B cell (primary cell): ENCODE results near the gene ARHGAP29. TPM values are rescaled to one million over a fixed set of nuclear protein-coding genes. Genes with fewer than 3 reads are reported as not detected.

ENCODE experiments used
- ATAC-seq: fragments of 200-7000 bp; cut with Tn5 transposase; one replicate; pipeline ENCODE4 v1.10.0; 2021; ENCODE audit warnings: low read depth, mild to moderate bottlenecking, moderate number of reproducible peaks, moderate library complexity
- CTCF ChIA-PET: fragments of 350-600 bp; sonication (Branson Sonifier 250); formaldehyde crosslinking; loops from one replicate; lab custom pipeline; 2021; ENCODE audit warnings: antibody characterized with exemption, inconsistent platforms; lab: Charles Lee
- POLR2A ChIA-PET: fragments of 350-600 bp; sonication (Branson Sonifier 250); formaldehyde crosslinking; loops from one replicate; lab custom pipeline; 2021; ENCODE audit warnings: antibody characterized with exemption; lab: Charles Lee
- DNase-seq: peaks from one replicate; pipeline ENCODE4 v3.0.0; 2013
- H2AFZ ChIP-seq: 2 replicates; pipeline ENCODE4 v1.6.1; 2012; ENCODE audit warnings: mild to moderate bottlenecking, low read depth, low read length; ENCODE audit not compliant: insufficient read depth, poor library complexity, severe bottlenecking
- H3K27ac ChIP-seq, 2 donors: 1 replicate in 1 of 2; 2 replicates in 1 of 2; pipeline ENCODE4 v1.5.1; 2012 to 2013; ENCODE audit warnings: low read length in 2 of 2, mild to moderate bottlenecking in 2 of 2, moderate library complexity in 1 of 2
- H3K27me3 ChIP-seq, 4 experiments: fragments of 200-600 bp in 1 of 4; sonication (generic) in 1 of 4; replicated peaks in 1 of 4; 1 replicate in 2 of 4; 2 replicates in 2 of 4; pipeline versions ENCODE4 v1.6.1 to v1.7.0; 2013 to 2016; ENCODE audit warnings: low read length in 3 of 4, mild to moderate bottlenecking in 2 of 4, mixed read lengths in 1 of 4, moderate library complexity in 1 of 4; ENCODE audit not compliant: insufficient read depth in 4 of 4, control insufficient read depth in 3 of 4; ENCODE audit errors: control extremely low read depth in 1 of 4
- H3K36me3 ChIP-seq, 2 experiments: replicated peaks in 1 of 2; 1 replicate in 1 of 2; 2 replicates in 1 of 2; pipeline versions ENCODE4 v1.6.1 to v1.7.1; 2013; ENCODE audit warnings: low read length in 1 of 2; ENCODE audit not compliant: insufficient read depth in 2 of 2, control insufficient read depth in 1 of 2; ENCODE audit errors: control extremely low read depth in 1 of 2, extremely low read depth in 1 of 2
- H3K4me1 ChIP-seq, 2 donors: fragments of 200-600 bp in 1 of 2; sonication (generic) in 1 of 2; 1 replicate in 1 of 2; 2 replicates in 1 of 2; pipeline versions ENCODE4 v1.5.1 to v1.6.1; 2013 to 2017; ENCODE audit warnings: low read length in 2 of 2; ENCODE audit not compliant: control insufficient read depth in 2 of 2, insufficient read depth in 2 of 2
- H3K4me2 ChIP-seq: replicated peaks from 2 replicates; pipeline ENCODE3; 2012; ENCODE audit warnings: mild to moderate bottlenecking, low read depth, low read length; ENCODE audit not compliant: poor library complexity, severe bottlenecking
- H3K4me3 ChIP-seq, 5 experiments: fragments of 200-600 bp in 1 of 5; sonication (generic) in 1 of 5; 1 replicate in 3 of 5; 2 replicates in 2 of 5; pipeline versions ENCODE4 v1.5.1 to v1.7.0; 2011 to 2016; ENCODE audit warnings: low read length in 4 of 5, mild to moderate bottlenecking in 4 of 5, low read depth in 2 of 5, control low read depth in 1 of 5, moderate library complexity in 1 of 5; ENCODE audit not compliant: insufficient read depth in 1 of 5; ENCODE audit errors: control extremely low read depth in 1 of 5, extremely low read depth in 1 of 5
- H3K79me2 ChIP-seq: fragments of 200-600 bp; sonication (generic); one replicate; pipeline ENCODE4 v1.6.0; 2016; ENCODE audit warnings: low read length; ENCODE audit not compliant: control insufficient read depth, insufficient read depth
- H3K9ac ChIP-seq: fragments of 200-600 bp; sonication (generic); 2 replicates; pipeline ENCODE4 v1.6.1; 2017; ENCODE audit warnings: mild to moderate bottlenecking, low read length, moderate library complexity
- H3K9me3 ChIP-seq, 3 donors: one replicate each; pipeline versions ENCODE4 v1.6.1 to v1.7.1; 2013; ENCODE audit warnings: low read length in 2 of 3; ENCODE audit not compliant: control insufficient read depth in 2 of 3, insufficient read depth in 1 of 3; ENCODE audit errors: control extremely low read depth in 1 of 3
- H4K20me1 ChIP-seq: 2 replicates; pipeline ENCODE4 v1.6.0; 2012; ENCODE audit warnings: mild to moderate bottlenecking, low read length; ENCODE audit not compliant: insufficient read depth, control insufficient read depth, poor library complexity, severe bottlenecking
- H3K27ac Mint-ChIP-seq: one replicate; pipeline ENCODE4 v1.8.0; 2021; ENCODE audit warnings: mixed read lengths
- H3K27me3 Mint-ChIP-seq: one replicate; pipeline ENCODE4 v1.8.0; 2021; ENCODE audit warnings: mixed read lengths
- H3K4me1 Mint-ChIP-seq: one replicate; pipeline ENCODE4 v1.8.0; 2021; ENCODE audit warnings: mixed read lengths
- H3K4me3 Mint-ChIP-seq: one replicate; pipeline ENCODE4 v1.8.0; 2021; ENCODE audit warnings: mixed read lengths
- H3K9me3 Mint-ChIP-seq: one replicate; pipeline ENCODE4 v1.8.0; 2022; ENCODE audit warnings: mixed read lengths; ENCODE audit not compliant: insufficient read depth
- CTCF ChIP-seq: fragments of 200-600 bp; IDR thresholded peaks from one replicate; pipeline ENCODE4 v1.8.0; 2022; ENCODE audit warnings: antibody characterized with exemption, mild to moderate bottlenecking
- EZH2 ChIP-seq: IDR thresholded peaks from 2 replicates; pipeline ENCODE4 v1.6.1; 2012; ENCODE audit warnings: borderline replicate concordance, low read depth, mild to moderate bottlenecking, moderate library complexity, low read length; ENCODE audit not compliant: insufficient read depth, poor library complexity, severe bottlenecking
- WGBS: methylation state at CpG from one replicate; pipeline ENCODE4 v1.1.5; 2013; ENCODE audit warnings: missing lambda C conversion rate; ENCODE audit not compliant: insufficient coverage; 5-methylcytosine and 5-hydroxymethylcytosine counted together
- intact Hi-C: fragments of 100-400 bp; cut with micrococcal nuclease; formaldehyde crosslinking; loops from one replicate; pipeline ENCODE4 v1.10.0; 2022
- polyA plus RNA-seq: library from polyadenylated mRNA; depleted of rRNA; stranded (reverse); fragments of >200 nt; gene quantifications from 2 replicates; pipeline ENCODE4 v1.2.3, GENCODE V29; 2012
- total RNA-seq, 2 donors: library from RNA; stranded (reverse); fragments of 120-200 nt in 1 of 2; gene quantifications; 1 replicate in 1 of 2; 2 replicates in 1 of 2; pipeline versions ENCODE4 v1.2.3 to v1.2.4, GENCODE V29; 2013 to 2022

Gene ARHGAP29
- total and polyA plus RNA-seq, 2 donors (not counting 1 experiment from before 2014, with no cell fraction given): not detected

DNA sequence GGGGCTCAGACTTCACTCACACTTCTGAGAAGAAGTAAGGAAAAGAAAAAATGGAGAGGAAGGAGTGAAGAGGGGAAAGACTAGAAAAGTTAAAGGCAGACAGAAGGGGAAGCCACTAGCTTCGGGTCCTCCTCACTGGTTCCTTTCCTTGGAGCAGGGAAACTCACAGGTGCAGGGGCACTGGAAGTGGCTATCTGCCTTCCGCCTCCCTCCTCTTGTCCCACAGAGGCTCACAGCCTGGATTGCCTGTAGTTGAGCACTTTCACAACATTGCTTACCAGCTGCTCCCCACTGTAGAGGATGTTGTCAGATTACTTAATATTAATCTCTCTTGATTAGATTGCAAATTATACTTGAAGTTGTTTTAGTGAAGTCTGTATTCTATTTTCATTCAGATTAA is 94.8 kb downstream of the ARHGAP29 start:
- no peaks in the 10 kb centered on the region for H3K36me3 ChIP-seq
- ChIA-PET CTCF (no interaction called here), POLR2A (no interaction called here)
- H3K4me2 ChIP-seq: no peak overlapping the region
- DNase-seq (no peak), ATAC-seq (no peak)
- H3K27me3 Mint-ChIP-seq: no peaks in the 10 kb centered on the region
- no peak overlapping the region for H3K4me3 Mint-ChIP-seq
- no peak overlapping the region for H3K27ac ChIP-seq
- H3K4me1 Mint-ChIP-seq: no peaks in the 10 kb centered on the region
- no peaks in the 10 kb centered on the region for H3K79me2 ChIP-seq
- no peaks in the 10 kb centered on the region for H3K4me1 ChIP-seq
- no peak overlapping the region for H2AFZ ChIP-seq
- no peak overlapping the region for H3K9ac ChIP-seq
- no peak overlapping the region for H3K4me3 ChIP-seq
- 73% methylated on average over 1 of the region's 2 CpGs for WGBS
- H3K27me3 ChIP-seq: no peaks in the 10 kb centered on the region
- no peak overlapping the region for H3K27ac Mint-ChIP-seq
- intact Hi-C loops: no loop called here
- H3K9me3 ChIP-seq: no peaks in the 10 kb centered on the region
- H3K9me3 Mint-ChIP-seq: no peaks in the 10 kb centered on the region
- no peaks in the 10 kb centered on the region for H4K20me1 ChIP-seq
- TF ChIP-seq CTCF (no peak), EZH2 (no peak)

DNA sequence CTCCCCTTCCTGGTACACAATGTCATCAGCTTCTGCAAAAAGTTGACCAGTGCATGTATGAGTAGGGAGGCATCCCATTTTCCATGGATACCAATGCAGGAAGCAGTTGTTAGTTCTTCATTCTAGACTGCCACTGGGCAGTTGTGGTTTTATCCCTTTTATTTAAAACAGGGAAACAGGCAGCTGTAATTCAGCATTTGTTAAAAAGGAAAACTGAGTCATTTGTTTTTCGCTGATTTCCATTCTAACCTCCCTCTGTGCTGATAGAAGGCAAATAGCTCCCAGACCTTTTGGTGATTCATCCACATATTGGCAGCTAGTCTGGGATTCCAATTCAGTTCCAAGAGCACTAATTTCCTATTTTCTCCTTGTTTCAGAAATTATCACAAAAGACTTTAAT is 95.4 kb downstream of the ARHGAP29 start:
- no peak overlapping the region for H3K4me3 Mint-ChIP-seq
- Histone ChIP-seq H3K79me2 (no peaks in the 10 kb centered on the region), H3K4me2 (no peak overlapping the region), H3K4me1 (no peaks in the 10 kb centered on the region), H3K9ac (no peak overlapping the region), H3K27ac (no peak overlapping the region), H4K20me1 (no peaks in the 10 kb centered on the region), H2AFZ (no peak overlapping the region), H3K4me3 (no peak overlapping the region), H3K36me3 (no peaks in the 10 kb centered on the region), H3K9me3 (no peaks in the 10 kb centered on the region), H3K27me3 (no peaks in the 10 kb centered on the region)
- ATAC-seq (no peak), DNase-seq (no peak)
- ChIA-PET POLR2A (no interaction called here), CTCF (no interaction called here)
- H3K27me3 Mint-ChIP-seq: no peaks in the 10 kb centered on the region
- H3K27ac Mint-ChIP-seq: no peak overlapping the region
- intact Hi-C loops: no loop called here
- TF ChIP-seq EZH2: no peak
- no peak for TF ChIP-seq CTCF
- WGBS: no CpG with 5 or more reads among the region's 1 CpG
- H3K4me1 Mint-ChIP-seq: no peaks in the 10 kb centered on the region
- no peaks in the 10 kb centered on the region for H3K9me3 Mint-ChIP-seq
